ENCODE results near the gene B3GAT1. TPM values are rescaled to one million over a fixed set of nuclear protein-coding genes. Genes with fewer than 3 reads are reported as not detected.
A peak's percentile ranks its signal among the peaks of the same experiment; 100 is the strongest.

Gene B3GAT1
- total RNA-seq, 3 donors from 2014 or later, result 0.09 to 0.38 (median 0.22) TPM

DNA sequence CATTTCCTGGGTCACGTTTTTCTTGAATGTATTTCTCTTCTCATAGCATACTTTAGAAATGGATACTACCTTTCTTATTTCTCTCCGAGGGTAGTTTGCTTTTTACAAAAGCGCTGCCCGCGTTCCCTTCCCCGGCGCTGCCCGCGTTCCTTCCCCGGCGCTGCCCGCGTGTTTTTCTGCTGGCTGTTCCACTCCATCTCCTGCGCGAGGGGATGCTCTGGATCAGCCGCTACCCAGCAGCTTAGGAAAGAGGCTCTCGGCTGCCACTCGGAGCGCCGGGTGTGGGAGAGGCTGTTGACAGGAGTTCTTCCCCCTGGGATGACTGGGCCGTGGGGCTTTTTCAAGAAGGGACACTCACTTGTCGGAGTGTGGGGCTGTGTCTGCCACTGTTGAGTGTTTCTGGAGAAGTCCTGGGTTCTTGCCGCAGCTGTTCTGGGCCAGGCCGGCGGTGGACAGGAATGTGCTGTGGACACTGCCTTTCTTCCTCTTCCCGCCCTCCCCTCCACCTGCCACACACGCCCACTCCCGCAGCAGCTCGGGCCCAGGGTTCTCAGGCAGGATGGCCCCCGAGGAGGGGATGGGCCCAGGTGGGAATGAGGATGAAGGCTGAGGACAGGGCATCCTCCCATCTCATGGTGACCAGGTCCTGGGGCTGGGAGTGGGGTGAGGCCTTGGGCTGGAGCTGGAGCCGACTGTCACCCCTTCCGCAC, 49.7 kb downstream of the B3GAT1 start:
- H3K36me3 ChIP-seq (ENCODE audit: low read depth), result no peaks in the 10 kb centered on the region
- H3K9me3 ChIP-seq, result no peaks in the 10 kb centered on the region
- H3K4me1 ChIP-seq (ENCODE audit: low read depth), result no peaks in the 10 kb centered on the region
- ATAC-seq (no peak), DNase-seq (peak in 2 of 3 donors; percentile 11 to 22)
- no peak for TF ChIP-seq CTCF (IDR thresholded peaks at IDR 0.05)
- H3K4me3 ChIP-seq, result no peak overlapping the region
- intact Hi-C loops (cut with DNase I, micrococcal nuclease), result no loop called here

GRCh38 chr11:134361661-134362060, 50.4 kb downstream of the B3GAT1 start:
- no peaks in the 10 kb centered on the region for H3K4me1 ChIP-seq (ENCODE audit: low read depth)
- TF ChIP-seq CTCF (IDR thresholded peaks at IDR 0.05), result no peak
- peak in 2 of 3 donors; percentile 23 to 45 for DNase-seq
- H3K36me3 ChIP-seq (ENCODE audit: low read depth), result no peaks in the 10 kb centered on the region
- intact Hi-C loops (cut with DNase I, micrococcal nuclease), result no loop called here
- no peaks in the 10 kb centered on the region for H3K9me3 ChIP-seq
- ATAC-seq, result no peak
- no peak overlapping the region for H3K4me3 ChIP-seq

DNA sequence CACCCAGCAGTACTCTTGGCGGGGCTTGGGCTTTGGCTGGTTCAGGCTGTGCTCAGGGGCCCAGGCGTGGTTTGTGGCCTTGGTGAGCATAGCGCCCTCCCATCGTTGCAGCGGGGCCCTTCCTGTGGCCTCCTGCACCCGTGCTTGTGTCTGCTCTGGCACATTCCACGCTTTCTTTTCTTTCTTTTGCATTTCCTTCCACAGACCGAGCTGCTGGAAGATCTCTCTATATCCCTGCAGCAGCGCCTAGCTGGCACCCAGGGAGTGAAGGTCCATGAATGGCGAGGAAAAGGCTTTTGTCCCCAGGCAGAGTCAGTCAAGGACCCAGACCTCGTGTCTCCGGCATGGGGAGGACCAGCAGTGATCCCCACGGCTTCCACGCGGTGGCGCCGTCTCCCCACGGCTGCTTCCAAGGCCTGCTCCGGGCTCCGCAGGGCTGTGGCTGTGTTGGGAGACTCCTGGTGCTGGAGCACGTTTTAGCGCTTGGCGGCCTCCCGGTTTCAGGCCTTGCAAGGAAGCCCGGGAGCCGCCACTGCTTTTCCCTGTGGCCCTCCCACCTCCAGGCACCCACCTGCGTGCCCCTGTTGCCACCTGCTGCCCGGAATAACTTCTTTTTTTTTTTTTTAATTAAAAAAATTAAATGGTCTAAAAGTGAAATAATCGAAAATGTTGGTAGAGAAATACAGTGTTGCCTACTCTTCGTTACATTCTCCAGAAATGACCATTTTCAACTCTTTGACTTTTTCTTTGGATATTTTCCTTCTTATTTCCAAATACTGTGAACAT, 51.8 kb downstream of the B3GAT1 start:
- Histone ChIP-seq H3K9me3 (no peaks in the 10 kb centered on the region), H3K4me3 (no peak overlapping the region), H3K4me1 (ENCODE audit: low read depth) (no peaks in the 10 kb centered on the region), H3K36me3 (ENCODE audit: low read depth) (no peaks in the 10 kb centered on the region)
- intact Hi-C loops (cut with DNase I, micrococcal nuclease), result no loop called here
- ATAC-seq (peak; percentile 98), DNase-seq (peak; percentile 74 to 92 (median 89))
- peak; percentile 78 for TF ChIP-seq CTCF (IDR thresholded peaks at IDR 0.05)

GRCh38 chr11:134359646-134360045, 52.4 kb downstream of the B3GAT1 start:
- DNase-seq (no peak), ATAC-seq (no peak)
- no peaks in the 10 kb centered on the region for H3K4me1 ChIP-seq (ENCODE audit: low read depth)
- no peaks in the 10 kb centered on the region for H3K9me3 ChIP-seq
- intact Hi-C loops (cut with DNase I, micrococcal nuclease), result no loop called here
- no peaks in the 10 kb centered on the region for H3K36me3 ChIP-seq (ENCODE audit: low read depth)
- no peak overlapping the region for H3K4me3 ChIP-seq
- no peak for TF ChIP-seq CTCF (IDR thresholded peaks at IDR 0.05)

- TF ChIP-seq CTCF (IDR thresholded peaks at IDR 0.05), result no peak
- ATAC-seq (no peak), DNase-seq (no peak)
- H3K9me3 ChIP-seq, result no peaks in the 10 kb centered on the region
- H3K4me1 ChIP-seq (ENCODE audit: low read depth), result no peaks in the 10 kb centered on the region
- no peaks in the 10 kb centered on the region for H3K36me3 ChIP-seq (ENCODE audit: low read depth)
- intact Hi-C loops (cut with DNase I, micrococcal nuclease), result no loop called here
- no peak overlapping the region for H3K4me3 ChIP-seq
Observed at GRCh38 chr11:134358856-134359490, 53.1 kb downstream of the B3GAT1 start.

All from mucosa of descending colon (tissue), 3 donors.